Panc1 (cell line): Measurements from ENCODE around the gene PARVB. TPM values are rescaled to one million over a fixed set of nuclear protein-coding genes. Genes with fewer than 3 reads are reported as not detected.

ENCODE experiments used
- ATAC-seq: fragments of 200-7000 bp; cut with Tn5 transposase; 2 replicates; pipeline ENCODE4 v1.9.1; 2020; ENCODE audit warnings: mild to moderate bottlenecking, moderate library complexity
- BruUV-seq: library from RNA; stranded (reverse); fragments of 400-500 nt; replicated peaks from 2 replicates; lab custom pipeline; 2021; lab: Mats Ljungman, UMichigan
- CTCF ChIA-PET: fragments of 300-600 bp; sonication (Branson Sonifier 250); formaldehyde crosslinking; loops from one replicate; lab custom pipeline; 2022; ENCODE audit warnings: antibody characterized with exemption; lab: Charles Lee
- POLR2A ChIA-PET: fragments of 300-600 bp; sonication (Branson Sonifier 250); formaldehyde crosslinking; loops from one replicate; lab custom pipeline; 2022; ENCODE audit warnings: antibody characterized with exemption; lab: Charles Lee
- DNase-seq: peaks from one replicate; pipeline ENCODE4 v3.0.0-alpha.2; 2010; ENCODE audit warnings: low read depth, low spot score
- H3K27ac ChIP-seq: 2 replicates; pipeline ENCODE4 v1.5.1; 2011; ENCODE audit warnings: mild to moderate bottlenecking, low read length, inconsistent platforms
- H3K27me3 ChIP-seq: fragments of 200-500 bp; sonication (Bioruptor generic); 2 replicates; pipeline ENCODE4 v1.6.0; 2014; ENCODE audit warnings: low read length, inconsistent platforms; ENCODE audit not compliant: control insufficient read depth, insufficient read depth
- H3K36me3 ChIP-seq: fragments of 200-500 bp; sonication (Bioruptor generic); 2 replicates; pipeline ENCODE4 v1.5.1; 2014; ENCODE audit warnings: inconsistent platforms, mild to moderate bottlenecking, low read length, moderate library complexity; ENCODE audit not compliant: control insufficient read depth, insufficient read depth
- H3K4me1 ChIP-seq: 2 replicates; pipeline ENCODE4 v1.5.1; 2011; ENCODE audit warnings: inconsistent platforms, mild to moderate bottlenecking, low read length, moderate library complexity; ENCODE audit not compliant: control insufficient read depth, insufficient read depth
- H3K4me3 ChIP-seq, 2 experiments: 2 replicates each; pipeline ENCODE4 v1.5.1; 2011 to 2012; ENCODE audit warnings: low read depth in 2 of 2, low read length in 2 of 2, mild to moderate bottlenecking in 2 of 2, inconsistent platforms in 1 of 2, moderate library complexity in 1 of 2
- H3K9me3 ChIP-seq: fragments of 200-500 bp; sonication (Bioruptor generic); 2 replicates; pipeline ENCODE4 v1.5.1; 2014; ENCODE audit warnings: low read depth, mild to moderate bottlenecking, inconsistent platforms, low read length, moderate library complexity; ENCODE audit not compliant: control insufficient read depth, insufficient read depth
- POLR2AphosphoS5 ChIP-seq: IDR thresholded peaks from 2 replicates; pipeline ENCODE4 v1.6.1; 2012; ENCODE audit warnings: mild to moderate bottlenecking, low read depth, low read length, moderate library complexity
- REST ChIP-seq, 2 experiments: IDR thresholded peaks; 2 replicates each; pipeline ENCODE4 v1.6.1; 2011 to 2012; ENCODE audit warnings: low read depth in 2 of 2, control low read depth in 1 of 2, low read length in 1 of 2, mild to moderate bottlenecking in 1 of 2, moderate library complexity in 1 of 2; ENCODE audit not compliant: insufficient read depth in 1 of 2
- SIN3A ChIP-seq: IDR thresholded peaks from 2 replicates; pipeline ENCODE4 v1.6.1; 2012; ENCODE audit warnings: low read depth, mild to moderate bottlenecking, low read length, moderate library complexity, borderline replicate concordance; ENCODE audit not compliant: insufficient read depth
- TCF7L2 ChIP-seq: IDR thresholded peaks from 2 replicates; pipeline ENCODE4 v1.6.1; 2011; ENCODE audit warnings: mild to moderate bottlenecking, low read depth, low read length, inconsistent platforms
- in situ Hi-C: cut with HindIII; loops from 2 replicates; pipeline ENCODE4 v1.10.0; 2016; ENCODE audit warnings: low sequenced_read_pairs, low pct_unique_long_range_greater_than_20kb
- intact Hi-C: fragments of 100-400 bp; cut with micrococcal nuclease; formaldehyde crosslinking; loops from one replicate; pipeline ENCODE4 v1.10.0; 2022; ENCODE audit not compliant: unreplicated experiment
- total RNA-seq: library from RNA; stranded (reverse); gene quantifications from one replicate; pipeline ENCODE4 v1.2.1, GENCODE V29; 2021; ENCODE audit not compliant: unreplicated experiment
- TF ChIP-seq, protein P1 (sequence below): fragments of 450-650 bp; IDR thresholded peaks from 2 replicates; pipeline ENCODE4 v1.5.1; 2017; ENCODE audit warnings: mild to moderate bottlenecking

The PARVB gene
- total RNA-seq, 1 experiment from 2014 or later = 28.1 TPM

DNA sequence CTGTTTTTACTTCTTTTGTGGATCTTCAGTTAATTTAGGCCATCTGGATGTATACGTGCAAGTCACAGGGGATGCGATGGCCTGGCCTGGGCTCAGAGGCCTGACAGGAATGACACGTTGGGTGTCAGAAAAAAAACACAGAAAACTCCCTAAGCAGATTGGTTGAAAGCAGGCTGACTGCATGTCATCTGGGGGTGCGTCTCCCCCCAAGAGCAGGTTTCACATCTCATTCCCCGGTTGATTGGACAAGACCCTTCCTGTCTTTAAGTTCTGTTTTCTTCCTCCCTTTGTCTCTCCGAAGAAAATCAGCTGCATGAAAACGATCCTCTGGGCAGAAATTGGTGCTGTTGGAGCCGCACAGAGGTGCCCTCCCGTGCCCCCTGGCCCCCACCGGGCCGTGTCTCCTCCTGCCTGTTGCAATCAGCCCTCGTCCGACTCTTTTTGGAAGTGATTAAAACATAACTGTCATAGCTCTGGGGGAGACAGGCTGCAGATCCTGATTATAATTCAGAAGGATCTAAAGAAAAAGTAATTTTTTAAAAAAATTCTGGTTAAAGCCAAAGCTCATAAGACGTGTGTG is 84.8 kb downstream of the PARVB start:
- intact Hi-C loops = no loop called here
- no peak for TF ChIP-seq TCF7L2
- TF ChIP-seq, protein P1, sequence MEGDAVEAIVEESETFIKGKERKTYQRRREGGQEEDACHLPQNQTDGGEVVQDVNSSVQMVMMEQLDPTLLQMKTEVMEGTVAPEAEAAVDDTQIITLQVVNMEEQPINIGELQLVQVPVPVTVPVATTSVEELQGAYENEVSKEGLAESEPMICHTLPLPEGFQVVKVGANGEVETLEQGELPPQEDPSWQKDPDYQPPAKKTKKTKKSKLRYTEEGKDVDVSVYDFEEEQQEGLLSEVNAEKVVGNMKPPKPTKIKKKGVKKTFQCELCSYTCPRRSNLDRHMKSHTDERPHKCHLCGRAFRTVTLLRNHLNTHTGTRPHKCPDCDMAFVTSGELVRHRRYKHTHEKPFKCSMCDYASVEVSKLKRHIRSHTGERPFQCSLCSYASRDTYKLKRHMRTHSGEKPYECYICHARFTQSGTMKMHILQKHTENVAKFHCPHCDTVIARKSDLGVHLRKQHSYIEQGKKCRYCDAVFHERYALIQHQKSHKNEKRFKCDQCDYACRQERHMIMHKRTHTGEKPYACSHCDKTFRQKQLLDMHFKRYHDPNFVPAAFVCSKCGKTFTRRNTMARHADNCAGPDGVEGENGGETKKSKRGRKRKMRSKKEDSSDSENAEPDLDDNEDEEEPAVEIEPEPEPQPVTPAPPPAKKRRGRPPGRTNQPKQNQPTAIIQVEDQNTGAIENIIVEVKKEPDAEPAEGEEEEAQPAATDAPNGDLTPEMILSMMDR = no peak
- TF ChIP-seq SIN3A = no peak
- no peak for TF ChIP-seq POLR2AphosphoS5
- TF ChIP-seq REST (IDR thresholded peaks at IDR 0.05; ENCODE audit: insufficient read depth in 1 of 2, low read depth in 2 of 2, low read length in 1 of 2) = no peak
- H3K4me3 ChIP-seq = no peak overlapping the region
- H3K27ac ChIP-seq = no peak overlapping the region
- no peaks in the 10 kb centered on the region for H3K27me3 ChIP-seq
- in situ Hi-C loops = no loop called here
- BruUV-seq = no TSS peak
- POLR2A ChIA-PET = no interaction called here
- H3K36me3 ChIP-seq = no peaks in the 10 kb centered on the region
- ATAC-seq = no peak
- DNase-seq = no peak
- no peaks in the 10 kb centered on the region for H3K4me1 ChIP-seq
- no peaks in the 10 kb centered on the region for H3K9me3 ChIP-seq
- CTCF ChIA-PET = no interaction called here

GRCh38 chr22:44109416-44109815 is 85.3 kb downstream of the PARVB start:
- BruUV-seq = no TSS peak
- H3K36me3 ChIP-seq = no peaks in the 10 kb centered on the region
- POLR2A ChIA-PET = interaction anchor here (0.6 kb wide), 1 partner anchor 503 kb away, joined by 8 read pairs; no protein-coding TSS in a partner anchor

More at GRCh38 chr22:44109416-44109815, 85.3 kb downstream of the PARVB start:
- CTCF ChIA-PET = no interaction called here
- ATAC-seq (no peak), DNase-seq (no peak)
- Histone ChIP-seq H3K4me1 (no peaks in the 10 kb centered on the region), H3K9me3 (no peaks in the 10 kb centered on the region), H3K27me3 (no peaks in the 10 kb centered on the region), H3K4me3 (no peak overlapping the region), H3K27ac (no peak overlapping the region)
- intact Hi-C loops = no loop called here
- in situ Hi-C loops = no loop called here
- TF ChIP-seq REST (IDR thresholded peaks at IDR 0.05; ENCODE audit: insufficient read depth in 1 of 2, low read depth in 2 of 2, low read length in 1 of 2) (no peak), POLR2AphosphoS5 (no peak), TCF7L2 (no peak), SIN3A (no peak)
- TF ChIP-seq, protein P1 = no peak
